GM19099 (cell line): ENCODE measurements around the gene PPAT.

Source experiments
- POLR2A ChIP-seq: IDR thresholded peaks from 3 replicates; pipeline ENCODE4 v1.6.1; 2011; ENCODE audit warnings: low read depth; ENCODE audit not compliant: insufficient read length; ENCODE audit errors: extremely low read depth

Gene PPAT

GRCh38 chr4:56448301-56448700 lies 12.9 kb upstream of the PPAT start:
- no peak for TF ChIP-seq POLR2A

DNA sequence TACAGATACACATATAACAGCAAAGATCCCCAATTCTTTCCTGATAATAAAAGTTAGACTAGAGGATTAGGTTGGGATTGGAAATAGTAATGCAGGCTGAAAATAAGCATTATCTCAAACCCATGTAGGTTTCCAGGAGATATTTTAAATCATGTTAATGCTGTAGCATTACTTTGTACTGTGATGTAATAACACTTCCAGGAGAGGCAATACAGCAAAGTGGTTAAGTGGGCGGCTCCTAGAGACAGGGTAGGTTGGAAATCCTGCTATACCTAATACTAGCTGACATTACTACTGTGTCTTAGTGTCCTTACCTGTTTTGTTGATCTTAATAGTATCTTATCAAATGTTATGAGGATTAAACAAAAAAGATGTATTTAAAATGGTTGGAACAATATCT lies 10.3 kb upstream of the PPAT start:
- no peak for TF ChIP-seq POLR2A

- no peak for TF ChIP-seq POLR2A
Observed at GRCh38 chr4:56444719-56445118, 9.3 kb upstream of the PPAT start.

DNA sequence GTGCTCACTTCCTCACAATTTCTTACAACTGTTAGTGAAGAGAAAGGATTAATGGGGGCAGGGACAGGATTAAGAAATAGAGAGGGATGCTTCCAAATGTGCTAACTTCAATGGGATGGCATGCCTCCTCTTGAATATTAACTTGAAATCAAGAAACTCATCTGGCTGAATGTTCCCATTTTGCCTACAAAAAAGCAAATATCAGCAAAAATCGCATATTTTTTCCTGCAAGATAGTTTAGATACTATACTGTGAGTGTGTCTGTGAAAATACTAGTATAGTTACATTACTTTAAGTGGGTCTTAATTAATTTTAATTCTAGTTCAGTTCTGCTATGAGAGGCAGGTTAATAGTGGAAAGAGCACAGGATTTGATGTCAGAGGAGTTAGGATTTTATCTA lies 5.6 kb upstream of the PPAT start:
- no peak for TF ChIP-seq POLR2A

DNA sequence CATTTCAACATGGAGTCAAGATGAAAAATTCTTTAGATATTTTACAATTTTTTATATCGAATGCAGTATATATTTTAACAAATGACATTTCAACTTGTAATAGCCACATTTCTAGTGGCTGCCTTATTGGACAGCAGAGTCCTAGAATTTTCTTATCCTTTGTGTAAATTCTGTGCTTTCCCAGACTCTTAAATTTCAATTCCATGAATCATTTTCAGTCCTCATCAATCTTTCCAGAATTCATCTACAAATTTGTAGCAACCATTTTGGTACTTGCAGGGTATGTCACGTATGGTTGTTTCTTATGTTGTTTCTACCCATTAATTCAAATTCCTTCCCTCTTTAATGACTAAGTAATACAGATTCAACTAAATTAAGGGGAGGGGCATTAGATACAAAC lies 3.4 kb upstream of the PPAT start:
- TF ChIP-seq POLR2A: no peak

GRCh38 chr4:56434599-56435139 lies 746 bp downstream of the PPAT start:
- TF ChIP-seq POLR2A: no peak

DNA sequence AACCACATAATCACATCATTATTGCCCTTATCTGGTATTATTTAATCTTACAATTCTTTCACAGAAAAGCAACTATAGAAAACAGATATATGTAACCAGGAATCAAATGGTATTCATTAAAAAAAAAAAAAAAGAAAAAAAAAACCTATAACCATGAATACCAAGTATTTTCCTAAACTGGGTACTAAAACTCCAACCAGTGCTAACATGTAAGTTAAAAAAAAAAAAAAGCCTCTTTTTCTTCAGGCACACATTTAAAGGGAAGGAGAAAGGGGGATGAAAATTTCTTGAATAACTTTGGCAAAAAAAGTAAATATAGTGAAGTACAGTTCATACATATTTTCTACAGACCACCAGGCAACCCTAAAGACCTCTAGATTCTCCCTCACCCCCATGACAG lies 2.1 kb downstream of the PPAT start:
- no peak for TF ChIP-seq POLR2A

DNA sequence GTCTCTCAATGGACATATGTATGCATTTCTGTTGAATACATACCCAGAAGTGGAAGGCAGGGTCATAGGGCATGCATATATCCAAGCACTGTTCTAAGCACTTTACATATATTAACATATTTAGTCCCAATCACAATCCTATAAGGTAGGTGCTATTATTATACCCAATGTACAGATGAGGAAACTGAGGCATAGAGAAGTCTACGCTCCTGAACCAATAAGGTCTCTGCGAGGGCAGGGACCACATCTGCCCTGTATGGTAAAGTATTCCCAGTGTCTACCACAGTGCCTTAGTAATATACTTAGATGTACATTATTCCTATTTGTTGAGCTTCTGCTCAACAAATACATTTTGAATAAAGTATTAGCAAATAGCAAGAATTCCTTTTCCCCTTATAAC lies 5.2 kb downstream of the PPAT start:
- TF ChIP-seq POLR2A: no peak

DNA sequence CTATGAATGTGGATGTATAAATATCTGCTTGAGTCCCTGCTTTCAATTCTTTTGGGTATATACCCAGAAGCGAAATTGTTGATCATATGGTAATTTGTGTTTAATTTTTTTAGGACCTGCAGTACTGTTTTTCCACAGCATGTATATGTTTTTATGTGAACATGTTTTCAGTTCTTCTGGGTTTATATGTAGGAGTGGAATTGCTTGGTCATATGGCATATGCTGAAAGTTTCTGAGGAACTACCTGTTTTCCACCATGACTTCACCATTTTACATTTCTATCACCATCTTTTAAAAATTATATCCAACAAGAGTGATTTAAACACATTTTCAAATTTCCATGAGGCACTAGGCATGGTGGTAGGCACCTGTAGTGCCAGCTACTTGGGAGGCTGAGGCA lies 8.2 kb downstream of the PPAT start:
- TF ChIP-seq POLR2A: no peak

- no peak for TF ChIP-seq POLR2A
Observed at GRCh38 chr4:56426273-56426672, 9.1 kb downstream of the PPAT start.

GRCh38 chr4:56425518-56425917 lies 9.9 kb downstream of the PPAT start:
- no peak for TF ChIP-seq POLR2A

DNA sequence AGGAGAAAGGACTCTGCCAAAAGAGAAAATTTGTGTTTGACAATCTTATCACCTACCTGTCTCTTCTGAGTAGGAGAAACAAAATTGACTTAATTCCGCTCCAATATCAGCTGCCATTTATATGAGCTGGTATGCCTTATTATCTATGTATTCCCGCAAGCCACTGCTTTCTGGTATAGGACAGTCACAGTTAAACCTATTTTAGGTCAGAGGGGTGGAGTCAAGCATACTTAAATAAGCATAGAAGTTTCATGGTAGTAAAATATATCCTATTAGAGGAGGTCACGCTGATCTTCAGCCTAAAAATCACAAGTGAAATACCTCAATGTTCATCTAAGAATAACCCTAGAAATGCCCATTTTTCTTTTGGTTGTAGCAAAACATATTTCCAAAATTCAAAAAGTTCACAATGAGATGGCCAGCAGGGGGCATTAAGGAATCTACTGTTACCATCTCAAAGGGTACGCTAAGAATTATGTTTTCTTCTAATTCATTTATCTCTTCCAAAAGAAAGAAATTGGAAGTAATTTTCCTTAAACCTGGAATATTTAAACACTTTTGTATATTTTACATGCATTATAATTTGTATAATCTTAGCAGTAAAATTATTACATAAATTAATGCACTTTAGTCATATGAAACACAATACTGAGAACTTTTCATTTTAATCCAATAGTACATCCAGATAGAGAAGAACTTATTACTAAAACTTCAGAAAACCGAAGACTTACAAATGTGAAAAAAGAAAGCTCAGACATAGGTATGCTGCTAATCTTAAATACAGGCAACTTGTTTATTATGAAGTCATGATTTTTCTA lies 10.5 kb downstream of the PPAT start:
- no peak for TF ChIP-seq POLR2A

DNA sequence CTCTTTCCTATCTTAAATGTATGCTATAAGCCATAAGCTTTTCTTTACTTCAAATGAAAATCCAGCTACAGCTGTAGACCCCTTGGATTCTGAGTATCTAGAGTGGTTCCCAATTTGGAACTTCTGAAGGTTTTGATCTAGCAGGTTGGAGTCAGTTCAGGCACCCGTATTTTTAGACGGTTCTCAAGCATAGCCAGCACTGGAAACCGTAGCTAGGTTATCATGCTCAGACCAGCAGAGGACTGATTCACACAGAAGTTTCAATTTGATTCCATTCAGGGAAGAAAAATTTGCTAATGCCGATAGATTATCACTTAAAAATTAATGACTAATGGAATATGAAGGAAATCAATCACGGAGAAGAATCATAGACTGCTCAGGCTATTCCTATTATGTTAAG lies 11.2 kb downstream of the PPAT start:
- no peak for TF ChIP-seq POLR2A

DNA sequence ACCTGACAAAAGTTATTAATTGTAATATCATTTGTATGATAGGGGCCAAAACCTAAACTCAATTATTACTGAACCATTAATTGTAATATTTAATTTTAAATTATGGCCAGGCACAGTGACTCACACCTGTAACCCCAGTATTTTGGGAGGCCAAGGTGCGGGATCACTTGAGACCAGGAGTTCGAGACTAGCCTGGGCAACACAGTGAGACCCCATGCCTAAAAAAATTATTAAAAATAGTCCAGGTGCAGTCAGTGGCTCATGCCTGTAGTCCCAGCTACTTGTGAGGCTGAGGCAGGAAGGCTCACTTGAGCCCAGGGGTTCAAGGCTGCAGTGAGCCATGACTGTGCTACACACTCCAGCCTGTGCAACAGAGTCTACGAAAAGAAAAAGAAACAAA lies 18.0 kb downstream of the PPAT start:
- TF ChIP-seq POLR2A: no peak

- no peak for TF ChIP-seq POLR2A
Observed at GRCh38 chr4:56416349-56416748, 19.1 kb downstream of the PPAT start.

- no peak for TF ChIP-seq POLR2A
Observed at GRCh38 chr4:56414135-56414670, 21.2 kb downstream of the PPAT start.

DNA sequence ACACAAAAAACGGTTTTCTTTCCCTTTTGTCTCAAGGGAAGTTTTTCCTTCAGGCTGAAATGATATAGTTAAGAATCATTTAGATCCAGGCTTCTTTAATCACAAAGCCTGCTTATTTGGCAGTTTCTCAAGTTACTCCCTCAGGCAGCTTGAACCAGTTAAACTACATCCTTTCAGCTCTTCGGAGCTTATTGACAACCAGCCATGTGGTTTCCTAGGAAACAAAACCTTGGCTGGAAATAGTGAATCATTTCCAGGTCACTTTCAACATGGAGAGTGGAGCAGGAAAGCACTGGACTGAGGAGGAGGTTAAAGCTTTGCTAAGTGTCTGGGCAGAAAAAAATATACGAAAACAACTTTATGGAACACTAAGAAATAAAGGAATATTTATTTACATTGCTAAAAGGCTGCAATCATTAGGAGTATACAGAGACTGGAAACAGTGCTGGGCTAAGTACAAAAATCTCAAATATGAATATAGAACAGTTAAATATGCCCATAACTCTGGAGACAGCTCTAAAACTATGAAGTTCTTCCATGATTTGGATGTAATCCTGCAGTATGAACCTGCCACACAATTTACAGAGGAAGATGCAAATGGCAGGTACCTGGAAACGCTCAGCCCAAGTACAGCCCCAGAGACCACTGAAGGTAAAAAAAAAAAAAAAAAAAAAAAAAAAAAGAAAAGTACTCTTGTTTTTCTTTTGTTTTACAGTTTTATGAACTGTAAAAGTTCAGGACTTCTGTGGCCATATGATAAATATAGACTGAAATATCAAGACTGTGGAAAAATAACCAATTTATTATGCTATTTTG lies 25.0 kb downstream of the PPAT start:
- no peak for TF ChIP-seq POLR2A
